SK-N-SH (cell line): ENCODE measurements around the gene SYNE1.

ENCODE experiments used
- CTCF ChIP-seq: fragments of 200-600 bp; sonication (generic); IDR thresholded peaks from 2 replicates; pipeline ENCODE4 v1.6.1; 2017; ENCODE audit warnings: antibody characterized with exemption, mild to moderate bottlenecking, moderate library complexity
- EP300 ChIP-seq, 2 experiments: IDR thresholded peaks; 2 replicates each; pipeline versions ENCODE4 v1.4.0 to v1.6.1; 2012; ENCODE audit warnings: borderline replicate concordance in 1 of 2, low read depth in 1 of 2, low read length in 1 of 2
- EZH2phosphoT487 ChIP-seq: fragments of 200-600 bp; sonication (generic); IDR thresholded peaks from 2 replicates; pipeline ENCODE4 v1.6.1; 2017; ENCODE audit warnings: low read depth, mixed run types, mild to moderate bottlenecking, antibody characterized with exemption, moderate library complexity, borderline replicate concordance
- FOSL2 ChIP-seq: IDR thresholded peaks from 2 replicates; pipeline ENCODE4 v1.4.0; 2012; ENCODE audit warnings: low read depth, mild to moderate bottlenecking, moderate library complexity, borderline replicate concordance
- JUND ChIP-seq: IDR thresholded peaks from 2 replicates; pipeline ENCODE4 v1.4.0; 2012
- MXI1 ChIP-seq: IDR thresholded peaks from 2 replicates; pipeline ENCODE4 v1.6.1; 2012; ENCODE audit warnings: mild to moderate bottlenecking, low read depth, low read length, improper control_type of control experiment
- NFIC ChIP-seq: IDR thresholded peaks from 2 replicates; pipeline ENCODE4 v1.4.0; 2012; ENCODE audit warnings: borderline replicate concordance
- POLR2AphosphoS5 ChIP-seq: IDR thresholded peaks from 2 replicates; pipeline ENCODE4 v1.6.1; 2012; ENCODE audit warnings: low read depth, low read length
- RAD21 ChIP-seq: IDR thresholded peaks from 2 replicates; pipeline ENCODE4 v1.6.1; 2012; ENCODE audit warnings: mild to moderate bottlenecking, low read length
- RXRA ChIP-seq: IDR thresholded peaks from 2 replicates; pipeline ENCODE4 v1.4.0; 2012; ENCODE audit warnings: low read depth, mild to moderate bottlenecking, borderline replicate concordance
- TAF1 ChIP-seq: IDR thresholded peaks from 2 replicates; pipeline ENCODE4 v1.6.1; 2012; ENCODE audit warnings: low read depth, mild to moderate bottlenecking, low read length, moderate library complexity, borderline replicate concordance
- ZBTB33 ChIP-seq: IDR thresholded peaks from 2 replicates; pipeline ENCODE4 v1.4.0; 2012; ENCODE audit warnings: low read depth, borderline replicate concordance

GRCh38 chr6:152575161-152575560 lies 62.0 kb downstream of the SYNE1 start:
- no peak for TF ChIP-seq CTCF
- TF ChIP-seq TAF1: no peak
- TF ChIP-seq RAD21: no peak
- no peak for TF ChIP-seq RXRA
- no peak for TF ChIP-seq ZBTB33
- TF ChIP-seq FOSL2: no peak
- no peak for TF ChIP-seq EZH2phosphoT487
- no peak for TF ChIP-seq POLR2AphosphoS5
- TF ChIP-seq EP300 (IDR thresholded peaks at IDR 0.05; ENCODE audit: borderline replicate concordance in 1 of 2, low read depth in 1 of 2, low read length in 1 of 2): no peak
- TF ChIP-seq JUND: no peak
- no peak for TF ChIP-seq NFIC
- TF ChIP-seq MXI1: no peak
